HepG2 (cell line): Measurements from ENCODE around the gene UPK1A. TPM values are rescaled to one million over a fixed set of nuclear protein-coding genes. Genes with fewer than 3 reads are reported as not detected.

Experiments
- CREB1 ChIP-seq, 2 experiments: fragments of 450-650 bp in 1 of 2; IDR thresholded peaks; 2 replicates each; pipeline ENCODE4 v1.6.1; 2016 to 2017; ENCODE audit warnings: control low read depth in 1 of 2, mild to moderate bottlenecking in 1 of 2, missing compliant biosample characterization in 1 of 2, missing genetic modification characterization in 1 of 2
- DNMT1 ChIP-seq: sonication (generic); formaldehyde crosslinking; IDR thresholded peaks from 2 replicates; pipeline ENCODE4 v1.5.1; 2020; ENCODE audit warnings: mild to moderate bottlenecking, missing genetic modification reagents
- EED ChIP-seq: sonication (generic); formaldehyde crosslinking; IDR thresholded peaks from 2 replicates; pipeline ENCODE4 v1.5.0; 2020; ENCODE audit warnings: mild to moderate bottlenecking, missing genetic modification reagents
- FIP1L1 ChIP-seq: fragments of 200-400 bp; formaldehyde crosslinking; IDR thresholded peaks from 2 replicates; pipeline ENCODE4 v1.6.1; 2018; ENCODE audit warnings: low read depth, mild to moderate bottlenecking, low read length, moderate library complexity, borderline replicate concordance; ENCODE audit not compliant: insufficient read depth
- FOXA1 ChIP-seq, 2 experiments: fragments of 450-650 bp in 1 of 2; sonication (generic) in 1 of 2; formaldehyde crosslinking in 1 of 2; IDR thresholded peaks; 2 replicates each; pipeline versions ENCODE4 v1.4.0 to v1.6.1; 2016 to 2020; ENCODE audit warnings: missing genetic modification reagents in 1 of 2
- FOXA3 ChIP-seq: IDR thresholded peaks from 2 replicates; pipeline ENCODE4 v1.6.1; 2016; ENCODE audit warnings: missing genetic modification reagents, missing compliant biosample characterization
- HNF4A ChIP-seq: sonication (generic); formaldehyde crosslinking; IDR thresholded peaks from 2 replicates; pipeline ENCODE4 v1.4.0; 2020; ENCODE audit warnings: missing genetic modification reagents
- KAT8 ChIP-seq: IDR thresholded peaks from 2 replicates; pipeline ENCODE4 v1.6.1; 2016; ENCODE audit warnings: missing genetic modification reagents, missing compliant biosample characterization
- MED8 ChIP-seq: sonication (generic); formaldehyde crosslinking; IDR thresholded peaks from 2 replicates; pipeline ENCODE4 v1.8.1; 2023; ENCODE audit warnings: mild to moderate bottlenecking, missing genetic modification reagents; ENCODE audit not compliant: insufficient replicate concordance
- NFKBIZ ChIP-seq: IDR thresholded peaks from 2 replicates; pipeline ENCODE4 v1.6.1; 2018; ENCODE audit warnings: missing genetic modification reagents, missing compliant biosample characterization
- REST ChIP-seq, 2 experiments: IDR thresholded peaks; 2 replicates each; pipeline ENCODE4 v1.6.1; 2011 to 2012; ENCODE audit warnings: low read length in 2 of 2, borderline replicate concordance in 1 of 2, low read depth in 1 of 2, mild to moderate bottlenecking in 1 of 2, moderate library complexity in 1 of 2
- SKIL ChIP-seq: sonication (generic); formaldehyde crosslinking; IDR thresholded peaks from 2 replicates; pipeline ENCODE4 v1.8.0; 2022; ENCODE audit warnings: missing genetic modification reagents, mild to moderate bottlenecking, moderate library complexity, borderline replicate concordance
- TCF7 ChIP-seq: sonication (generic); IDR thresholded peaks from 2 replicates; pipeline ENCODE4 v1.6.1; 2016; ENCODE audit warnings: antibody characterized with exemption, low read depth
- UBTF ChIP-seq: sonication (generic); formaldehyde crosslinking; IDR thresholded peaks from 2 replicates; pipeline ENCODE4 v1.4.0; 2020; ENCODE audit warnings: mild to moderate bottlenecking, missing genetic modification reagents
- ZMAT5 ChIP-seq: sonication (generic); formaldehyde crosslinking; IDR thresholded peaks from 2 replicates; pipeline ENCODE4 v1.5.0; 2020; ENCODE audit warnings: mild to moderate bottlenecking, low read depth, missing genetic modification reagents, borderline replicate concordance
- ZNF264 ChIP-seq: sonication (generic); formaldehyde crosslinking; IDR thresholded peaks from 2 replicates; pipeline ENCODE4 v1.4.0; 2020; ENCODE audit warnings: missing genetic modification reagents
- ZNF44 ChIP-seq: sonication (generic); formaldehyde crosslinking; IDR thresholded peaks from 2 replicates; pipeline ENCODE4 v1.5.1; 2020; ENCODE audit warnings: mild to moderate bottlenecking, missing genetic modification reagents
- ZNF496 ChIP-seq: sonication (generic); formaldehyde crosslinking; IDR thresholded peaks from 2 replicates; pipeline ENCODE4 v1.8.1; 2023; ENCODE audit warnings: mild to moderate bottlenecking, moderate library complexity, missing genetic modification reagents; ENCODE audit not compliant: insufficient replicate concordance
- ZNF841 ChIP-seq: sonication (generic); formaldehyde crosslinking; IDR thresholded peaks from 2 replicates; pipeline ENCODE4 v1.8.1; 2023; ENCODE audit warnings: missing genetic modification reagents, borderline replicate concordance
- ZNF891 ChIP-seq: sonication (generic); formaldehyde crosslinking; IDR thresholded peaks from 2 replicates; pipeline ENCODE4 v1.5.0; 2020; ENCODE audit warnings: mild to moderate bottlenecking, missing genetic modification reagents
- polyA plus RNA-seq, 8 experiments: library from polyadenylated mRNA; depleted of rRNA in 3 of 8; stranded (reverse) in 7 of 8; unstranded in 1 of 8; fragments of >200 nt; fragmentation: Illumina TruSeq in 4 of 8; extraction: Trizol in 4 of 8; gene quantifications; 2 replicates each; pipeline versions ENCODE4 v1.2.1 to v1.2.3, GENCODE V29; 2011 to 2016; ENCODE audit warnings: low read depth in 4 of 8, missing spikeins in 1 of 8, mixed read lengths in 1 of 8; ENCODE audit not compliant: insufficient read depth in 1 of 8
- total RNA-seq, 5 experiments: library from RNA; depleted of rRNA; stranded (reverse); fragments of >200 nt; fragmentation: Illumina TruSeq; extraction: Trizol; gene quantifications; 2 replicates each; pipeline ENCODE4 v1.2.3, GENCODE V29; 2016; ENCODE audit warnings: low read depth in 1 of 5

The UPK1A gene
- total and polyA plus RNA-seq, 2 of the 13 experiments (the other 11 are each of a cell fraction or from before 2014, with no cell fraction given) = 2.9 TPM; not detected in 1

GRCh38 chr19:35644206-35644986, 21.9 kb upstream of the UPK1A start (continued):
- TF ChIP-seq ZNF891 (no peak; the same call in 1 of the 2 replicates), TCF7 (no peak), FOXA1 (IDR thresholded peaks at IDR 0.05) (no peak), FOXA1 (CRISPR knock-in tag; IDR thresholded peaks at IDR 0.05) (no peak), DNMT1 (0 out of 2 replicates have a peak, but pooled peaks have one; percentile 21), FIP1L1 (no peak), HNF4A (no peak; the same call in 1 of the 2 replicates), FOXA3 (CRISPR knock-in tag) (no peak), ZNF841 (CRISPR knock-in tag) (no peak), ZNF264 (CRISPR knock-in tag) (0 out of 2 replicates have a peak, but pooled peaks have one; percentile 21), KAT8 (CRISPR knock-in tag) (no peak), CREB1 (IDR thresholded peaks at IDR 0.05) (no peak), CREB1 (CRISPR knock-in tag; IDR thresholded peaks at IDR 0.05) (no peak), NFKBIZ (no peak), UBTF (peak; percentile 48; the same call in 1 of the 2 replicates), REST (IDR thresholded peaks at IDR 0.05; ENCODE audit: borderline replicate concordance in 1 of 2, low read depth in 1 of 2, low read length in 2 of 2) (peak; percentile 13 to 54; a peak in 3 of 4 replicates), MED8 (no peak), ZNF44 (CRISPR knock-in tag) (no peak), EED (no peak), SKIL (no peak), ZMAT5 (no peak), ZNF496 (no peak)
